H1 (cell line): ENCODE results near the gene COQ10B. TPM values are rescaled to one million over a fixed set of nuclear protein-coding genes. Genes with fewer than 3 reads are reported as not detected.

ENCODE experiments used
- ASH2L ChIP-seq: fragments of 200-600, 300-600 bp; sonication (generic); IDR thresholded peaks from one replicate; pipeline ENCODE4 v1.7.1; 2017; ENCODE audit warnings: low read length
- ATF2 ChIP-seq: IDR thresholded peaks from 2 replicates; pipeline ENCODE4 v1.6.1; 2012; ENCODE audit warnings: low read length, inconsistent platforms
- BRCA1 ChIP-seq: IDR thresholded peaks from 2 replicates; pipeline ENCODE4 v1.6.1; 2012; ENCODE audit warnings: low read depth, low read length, improper control_type of control experiment
- CHD1 ChIP-seq: IDR thresholded peaks from 2 replicates; pipeline ENCODE4 v1.6.1; 2012; ENCODE audit warnings: low read depth, low read length, improper control_type of control experiment
- CREB1 ChIP-seq: IDR thresholded peaks from 2 replicates; pipeline ENCODE4 v1.6.1; 2012; ENCODE audit warnings: inconsistent platforms
- EP300 ChIP-seq, 2 experiments: IDR thresholded peaks; 1 replicate in 1 of 2; 2 replicates in 1 of 2; pipeline ENCODE4 v1.6.1; 2011 to 2012; ENCODE audit warnings: low read depth in 2 of 2, low read length in 2 of 2, mild to moderate bottlenecking in 2 of 2, borderline replicate concordance in 1 of 2, inconsistent platforms in 1 of 2, moderate library complexity in 1 of 2
- FOSL1 ChIP-seq: IDR thresholded peaks from 2 replicates; pipeline ENCODE4 v1.6.1; 2011; ENCODE audit warnings: mild to moderate bottlenecking, low read depth, low read length, moderate library complexity; ENCODE audit not compliant: insufficient read depth
- HDAC6 ChIP-seq: IDR thresholded peaks from one replicate; pipeline ENCODE4 v1.7.1; 2012; ENCODE audit warnings: low read depth, mild to moderate bottlenecking, inconsistent platforms, low read length, moderate library complexity
- KDM4A ChIP-seq: IDR thresholded peaks from one replicate; pipeline ENCODE4 v1.7.1; 2012; ENCODE audit warnings: low read depth, mild to moderate bottlenecking, moderate library complexity, low read length, inconsistent platforms; ENCODE audit not compliant: severe bottlenecking
- MAFK ChIP-seq: IDR thresholded peaks from 2 replicates; pipeline ENCODE4 v1.6.1; 2012; ENCODE audit warnings: low read depth, mild to moderate bottlenecking, improper control_type of control experiment, low read length
- MAX ChIP-seq: IDR thresholded peaks from 2 replicates; pipeline ENCODE4 v1.6.1; 2012; ENCODE audit warnings: inconsistent platforms
- NANOG ChIP-seq: IDR thresholded peaks from 2 replicates; pipeline ENCODE4 v1.6.1; 2011; ENCODE audit warnings: low read length, low read depth, mild to moderate bottlenecking, inconsistent platforms; ENCODE audit not compliant: insufficient read depth, poor library complexity, severe bottlenecking
- POLR2A ChIP-seq, 2 experiments: IDR thresholded peaks; 1 replicate in 1 of 2; 2 replicates in 1 of 2; pipeline ENCODE4 v1.6.1; 2011; ENCODE audit warnings: low read depth in 2 of 2, low read length in 2 of 2, mild to moderate bottlenecking in 2 of 2; ENCODE audit errors: control extremely low read depth in 1 of 2
- POU5F1 ChIP-seq: IDR thresholded peaks from 2 replicates; pipeline ENCODE4 v1.6.1; 2011; ENCODE audit warnings: low read depth, mild to moderate bottlenecking, low read length, moderate library complexity
- RAD21 ChIP-seq, 2 experiments: IDR thresholded peaks in 1 of 2; conservative IDR thresholded peaks in 1 of 2; 2 replicates each; pipeline ENCODE4 v1.6.1; 2011; ENCODE audit warnings: low read depth in 2 of 2, low read length in 2 of 2, improper control_type of control experiment in 1 of 2, inconsistent platforms in 1 of 2, mild to moderate bottlenecking in 1 of 2, moderate library complexity in 1 of 2
- RFX5 ChIP-seq: IDR thresholded peaks from 2 replicates; pipeline ENCODE4 v1.6.1; 2011; ENCODE audit warnings: low read depth, low read length, improper control_type of control experiment, borderline replicate concordance
- RNF2 ChIP-seq: fragments of 200-900, 300-1000 bp; sonication (generic); IDR thresholded peaks from 2 replicates; pipeline ENCODE4 v1.7.1; 2016; ENCODE audit warnings: borderline replicate concordance, low read depth, mild to moderate bottlenecking, antibody characterized with exemption, low read length; ENCODE audit not compliant: poor library complexity, severe bottlenecking; ENCODE audit errors: missing control alignments
- SIRT6 ChIP-seq: IDR thresholded peaks from one replicate; pipeline ENCODE4 v1.7.1; 2012; ENCODE audit warnings: low read length, inconsistent platforms
- SIX5 ChIP-seq: IDR thresholded peaks from 2 replicates; pipeline ENCODE4 v1.6.1; 2011; ENCODE audit warnings: mild to moderate bottlenecking, low read depth, low read length
- SRF ChIP-seq: IDR thresholded peaks from 2 replicates; pipeline ENCODE4 v1.6.1; 2011; ENCODE audit warnings: mild to moderate bottlenecking, low read depth, low read length, moderate library complexity
- TEAD4 ChIP-seq: IDR thresholded peaks from 2 replicates; pipeline ENCODE4 v1.6.1; 2012; ENCODE audit warnings: low read depth, low read length, inconsistent platforms, mixed read lengths
- polyA plus RNA-seq, 7 experiments: library from polyadenylated mRNA; depleted of rRNA in 3 of 7; stranded (reverse) in 5 of 7; unstranded in 2 of 7; fragments of >200 nt in 5 of 7; fragments of 200-250 nt in 2 of 7; gene quantifications; 1 replicate in 5 of 7; 2 replicates in 1 of 7; 4 replicates in 1 of 7; pipeline versions ENCODE4 v1.2.1 to v1.2.3, GENCODE V29; 2011 to 2013; ENCODE audit warnings: missing spikeins in 2 of 7, mixed read lengths in 2 of 7
- total RNA-seq: library from RNA; stranded (reverse); fragmentation: NEBNext Ultra II Directional; extraction: Animal tissue kit (Norgen Biotek cat#: 25700); gene quantifications from 2 replicates; pipeline ENCODE4 v1.2.1, GENCODE V29; 2021
- TF ChIP-seq, protein P1 (sequence below): IDR thresholded peaks from 2 replicates; pipeline ENCODE4 v1.6.1; 2011; ENCODE audit warnings: low read depth, mild to moderate bottlenecking, low read length; ENCODE audit not compliant: insufficient read depth

COQ10B gene
- total and polyA plus RNA-seq, 2 of the 8 experiments (the other 6 are each of a cell fraction or from before 2014, with no cell fraction given), result 1.9 to 17.3 TPM

DNA sequence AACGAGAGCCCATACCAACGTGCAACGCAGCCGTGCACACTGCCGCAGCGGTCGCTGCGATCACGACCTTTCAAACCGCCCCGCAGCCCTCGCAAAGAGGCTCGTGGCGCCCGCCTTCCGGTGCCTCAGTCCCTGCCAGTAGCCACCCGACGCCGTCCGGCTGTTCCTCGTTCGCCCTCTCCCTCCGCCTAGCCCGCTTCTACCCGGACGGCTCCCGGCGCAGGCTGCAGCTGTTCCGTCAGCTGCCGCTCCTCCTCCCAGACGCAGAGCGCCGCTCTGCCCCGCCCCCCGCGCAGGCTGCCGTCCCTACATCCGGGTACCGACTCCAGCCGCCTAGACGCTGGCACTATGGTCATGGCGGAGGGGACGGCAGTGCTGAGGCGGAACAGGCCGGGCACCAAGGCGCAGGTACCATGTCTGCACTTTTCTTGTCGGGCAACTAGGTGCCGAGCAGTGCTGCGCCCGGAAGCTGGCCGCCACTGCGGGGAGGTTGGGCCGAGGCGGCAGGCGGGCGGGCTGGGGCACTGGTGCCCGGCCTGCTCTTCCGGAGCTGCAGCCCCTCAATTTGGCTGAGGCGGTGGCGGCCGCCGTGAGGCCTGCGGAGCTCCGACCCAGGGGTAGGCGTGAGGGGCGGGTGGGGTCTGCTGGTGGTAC lies 62.5 kb downstream of the COQ10B start, which contains the start of gene MOB4 (continued):
- no peak for TF ChIP-seq MAFK
- TF ChIP-seq RAD21 (IDR thresholded peaks at IDR 0.05 in 1 of 2, conservative IDR thresholded peaks at IDR 0.05 in 1 of 2; ENCODE audit: low read depth in 2 of 2, low read length in 2 of 2), result peak; percentile 15 to 18; a peak in 2 of 4 replicates
- no peak for TF ChIP-seq SIRT6
- 0 out of 2 replicates have a peak, but pooled peaks have one; percentile 10 for TF ChIP-seq ATF2
- no peak for TF ChIP-seq RNF2
- peak; percentile 86 to 100; a peak in 2 of 3 replicates for TF ChIP-seq EP300 (IDR thresholded peaks at IDR 0.05; ENCODE audit: borderline replicate concordance in 1 of 2, low read depth in 2 of 2, low read length in 2 of 2)
- TF ChIP-seq BRCA1, result no peak; the same call in 1 of the 2 replicates
- no peak for TF ChIP-seq SIX5
- TF ChIP-seq KDM4A, result no peak
- no peak for TF ChIP-seq CHD1
- TF ChIP-seq ASH2L, result peak; percentile 88
- TF ChIP-seq POU5F1, result no peak
- TF ChIP-seq FOSL1, result no peak
- peak; percentile 96 for TF ChIP-seq MAX
- TF ChIP-seq CREB1, result peak; percentile 81
- no peak for TF ChIP-seq TEAD4
- TF ChIP-seq NANOG, result peak; percentile 42
- TF ChIP-seq SRF, result no peak
- TF ChIP-seq, protein P1, sequence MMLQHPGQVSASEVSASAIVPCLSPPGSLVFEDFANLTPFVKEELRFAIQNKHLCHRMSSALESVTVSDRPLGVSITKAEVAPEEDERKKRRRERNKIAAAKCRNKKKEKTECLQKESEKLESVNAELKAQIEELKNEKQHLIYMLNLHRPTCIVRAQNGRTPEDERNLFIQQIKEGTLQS, result no peak
- peak; percentile 91 to 92 for TF ChIP-seq POLR2A (IDR thresholded peaks at IDR 0.05; ENCODE audit: control extremely low read depth in 1 of 2, low read depth in 2 of 2, low read length in 2 of 2)
- TF ChIP-seq RFX5, result no peak
- no peak for TF ChIP-seq HDAC6
